MCF 10A (cell line): ENCODE measurements around the gene TPM1. TPM values are rescaled to one million over a fixed set of nuclear protein-coding genes. Genes with fewer than 3 reads are reported as not detected.

ENCODE experiments used
- BruUV-seq: library from RNA; stranded (reverse); fragments of 400-500 nt; replicated peaks from 2 replicates; lab custom pipeline; 2021; lab: Mats Ljungman, UMichigan
- CTCF ChIA-PET: fragments of 300-600 bp; sonication (Branson Sonifier 250); formaldehyde crosslinking; extraction: SDS; loops from one replicate; lab custom pipeline; 2021; ENCODE audit warnings: antibody characterized with exemption, inconsistent platforms; lab: Yijun Ruan, JAX
- POLR2A ChIA-PET: fragments of 300-600, 350-650 bp; sonication (Branson Sonifier 250); formaldehyde crosslinking; extraction: SDS; loops from one replicate; lab custom pipeline; 2020; ENCODE audit warnings: antibody characterized with exemption, inconsistent platforms; lab: Yijun Ruan, JAX
- DNase-seq: peaks from one replicate; pipeline ENCODE4 v3.0.0-alpha.2; 2018; ENCODE audit not compliant: unreplicated experiment
- H3K27ac Mint-ChIP-seq: one replicate; pipeline ENCODE4 v1.8.0; 2022; ENCODE audit warnings: mild to moderate bottlenecking, low read depth, mixed read lengths; ENCODE audit not compliant: unreplicated experiment
- H3K27me3 Mint-ChIP-seq: one replicate; pipeline ENCODE4 v1.8.0; 2022; ENCODE audit warnings: mixed read lengths; ENCODE audit not compliant: insufficient read depth, unreplicated experiment
- H3K36me3 Mint-ChIP-seq: one replicate; pipeline ENCODE4 v1.8.0; 2022; ENCODE audit warnings: mild to moderate bottlenecking, moderate library complexity, mixed read lengths; ENCODE audit not compliant: insufficient read depth, unreplicated experiment
- H3K4me1 Mint-ChIP-seq: one replicate; pipeline ENCODE4 v1.8.0; 2022; ENCODE audit warnings: mixed read lengths; ENCODE audit not compliant: insufficient read depth, unreplicated experiment
- H3K4me3 Mint-ChIP-seq: one replicate; pipeline ENCODE4 v1.8.0; 2022; ENCODE audit warnings: mild to moderate bottlenecking, moderate library complexity, mixed read lengths; ENCODE audit not compliant: unreplicated experiment
- H3K9me3 Mint-ChIP-seq: one replicate; pipeline ENCODE4 v1.8.0; 2022; ENCODE audit warnings: mixed read lengths; ENCODE audit not compliant: unreplicated experiment
- CTCF ChIP-seq: fragments of 200-600 bp; IDR thresholded peaks from one replicate; pipeline ENCODE4 v1.8.0; 2022; ENCODE audit warnings: antibody characterized with exemption, mild to moderate bottlenecking; ENCODE audit not compliant: unreplicated experiment
- intact Hi-C: fragments of 100-400 bp; cut with micrococcal nuclease; formaldehyde crosslinking; loops from 2 replicates; pipeline ENCODE4 v1.14.1; 2022
- total RNA-seq: library from RNA; stranded (reverse); gene quantifications from 2 replicates; pipeline ENCODE4 v1.2.3, GENCODE V29; 2022

Gene TPM1
- total RNA-seq, 1 experiment from 2014 or later: 67.8 TPM

- H3K4me1 Mint-ChIP-seq: peaks cover 6% of the 10 kb centered on the region
- no peak for DNase-seq
- no peak overlapping the region for H3K27ac Mint-ChIP-seq
- H3K36me3 Mint-ChIP-seq: no peaks in the 10 kb centered on the region
- no peak for TF ChIP-seq CTCF
- no peaks in the 10 kb centered on the region for H3K9me3 Mint-ChIP-seq
- intact Hi-C loops: no loop called here
- no TSS peak for BruUV-seq
- H3K27me3 Mint-ChIP-seq: no peaks in the 10 kb centered on the region
- POLR2A ChIA-PET: no interaction called here
- CTCF ChIA-PET: interaction anchor here (1.2 to 2.1 kb wide), 3 partner anchors 13 to 252 kb away, joined by 5 to 15 read pairs (median 9); no protein-coding TSS in a partner anchor
- no peak overlapping the region for H3K4me3 Mint-ChIP-seq
Observed at GRCh38 chr15:63034578-63034977, 8.0 kb upstream of the TPM1 start.

GRCh38 chr15:63035253-63035652, 7.3 kb upstream of the TPM1 start:
- intact Hi-C loops: no loop called here
- Mint-ChIP-seq H3K27ac (no peak overlapping the region), H3K9me3 (no peaks in the 10 kb centered on the region), H3K27me3 (no peaks in the 10 kb centered on the region), H3K36me3 (no peaks in the 10 kb centered on the region), H3K4me1 (peaks cover 6% of the 10 kb centered on the region), H3K4me3 (no peak overlapping the region)
- TF ChIP-seq CTCF: no peak
- POLR2A ChIA-PET: interaction anchor here (1.6 kb wide), 1 partner anchor 10 kb away, joined by 5 read pairs; no protein-coding TSS in a partner anchor
- CTCF ChIA-PET: interaction anchor here (0.7 to 4.5 kb wide), 8 partner anchors 8 to 910 kb away, joined by 3 to 38 read pairs (median 4); no protein-coding TSS in a partner anchor
- DNase-seq: no peak
- no TSS peak for BruUV-seq

- intact Hi-C loops: no loop called here
- Mint-ChIP-seq H3K4me1 (peaks cover 6% of the 10 kb centered on the region), H3K9me3 (no peaks in the 10 kb centered on the region), H3K27ac (no peak overlapping the region), H3K36me3 (no peaks in the 10 kb centered on the region), H3K4me3 (no peak overlapping the region), H3K27me3 (no peaks in the 10 kb centered on the region)
- CTCF ChIA-PET: interaction anchor here (0.7 to 4.5 kb wide), 7 partner anchors 9 to 911 kb away, joined by 3 to 38 read pairs (median 3); no protein-coding TSS in a partner anchor
- no peak for TF ChIP-seq CTCF
- BruUV-seq: no TSS peak
- POLR2A ChIA-PET: interaction anchor here (1.6 kb wide), 1 partner anchor 9 kb away, joined by 5 read pairs; no protein-coding TSS in a partner anchor
- peak; percentile 50 for DNase-seq
Observed at GRCh38 chr15:63035977-63036376, 6.6 kb upstream of the TPM1 start.

GRCh38 chr15:63037976-63038720, 4.4 kb upstream of the TPM1 start:
- Mint-ChIP-seq H3K9me3 (no peaks in the 10 kb centered on the region), H3K27me3 (no peaks in the 10 kb centered on the region), H3K4me1 (peaks cover 10% of the 10 kb centered on the region), H3K27ac (no peak overlapping the region), H3K36me3 (no peaks in the 10 kb centered on the region), H3K4me3 (no peak overlapping the region)
- no peak for DNase-seq
- ChIA-PET POLR2A (interaction anchor here (0.7 to 2.7 kb wide), 6 partner anchors 10 to 280 kb away, joined by 3 to 19 read pairs (median 4); no protein-coding TSS in a partner anchor), CTCF (interaction anchor here (0.6 to 4.5 kb wide), 7 partner anchors 9 to 254 kb away, joined by 3 to 38 read pairs (median 4); no protein-coding TSS in a partner anchor)
- TF ChIP-seq CTCF: no peak
- no TSS peak for BruUV-seq
- intact Hi-C loops: no loop called here
